ENCODE data around the gene LRRC45. TPM values are rescaled to one million over a fixed set of nuclear protein-coding genes. Genes with fewer than 3 reads are reported as not detected.

LRRC45 gene
- total and polyA plus RNA-seq, 2 of the 4 experiments (the other 2 are of a cell fraction), result 7.2 to 10.2 TPM

GRCh38 chr17:82028966-82029365, 5.9 kb downstream of the LRRC45 start:
- Histone ChIP-seq H2BK5ac (ENCODE audit: low read depth, low read length, poor library complexity, severe bottlenecking) (no peak overlapping the region), H3K4me2 (ENCODE audit: low read depth, low read length) (no peak overlapping the region), H3K4me1 (ENCODE audit: control insufficient read depth, insufficient read depth, low read length) (peaks cover 5% of the 10 kb centered on the region), H3K27me3 (ENCODE audit: control insufficient read depth, insufficient read depth, low read length) (no peaks in the 10 kb centered on the region), H2AK9ac (replicated peaks; ENCODE audit: low read depth, low read length, poor library complexity) (no peak overlapping the region), H3K9me3 (ENCODE audit: control insufficient read depth, insufficient read depth, low read length) (no peaks in the 10 kb centered on the region), H4K20me1 (ENCODE audit: insufficient read depth, low read length) (no peaks in the 10 kb centered on the region; the same call in 1 of the 2 replicates), H2BK20ac (ENCODE audit: low read depth, low read length) (no peak overlapping the region), H3K9ac (ENCODE audit: low read depth, low read length) (no peak overlapping the region), H4K8ac (ENCODE audit: low read depth in 2 of 2, low read length in 2 of 2) (no peak overlapping the region), H3K4me3 (ENCODE audit: insufficient read depth, low read depth, low read length) (no peak overlapping the region), H4K91ac (ENCODE audit: insufficient read depth, low read depth, low read length) (no peak overlapping the region), H3K18ac (ENCODE audit: low read depth, low read length) (no peak overlapping the region), H4K5ac (ENCODE audit: low read depth, low read length) (no peak overlapping the region), H3K4ac (ENCODE audit: low read depth, low read length) (no peak overlapping the region), H3K36me3 (ENCODE audit: control insufficient read depth, insufficient read depth, low read length) (peaks cover 2% of the 10 kb centered on the region), H3K23ac (ENCODE audit: low read depth, low read length) (no peak overlapping the region), H2BK15ac (ENCODE audit: low read depth, low read length) (no peak overlapping the region), H3K79me1 (ENCODE audit: low read depth in 1 of 2, low read length in 2 of 2) (peaks cover 0 to 8% of the 10 kb centered on the region in 2 experiments; a peak in 2 of 4 replicates), H2BK120ac (ENCODE audit: low read depth, low read length) (no peak overlapping the region), H3K27ac (ENCODE audit: insufficient read depth, low read length) (no peak overlapping the region), H2AFZ (replicated peaks; ENCODE audit: low read length, poor library complexity) (no peak overlapping the region), H3K9me1 (ENCODE audit: insufficient read depth, low read length) (no peaks in the 10 kb centered on the region), H3K56ac (ENCODE audit: extremely low read depth, insufficient read depth, low read length) (no peak overlapping the region), H3K14ac (replicated peaks; ENCODE audit: low read depth, low read length) (no peak overlapping the region), H2AK5ac (ENCODE audit: low read depth, low read length) (no peak overlapping the region)
- WGBS, 2 experiments (ENCODE audit: extremely low coverage in 2 of 2, insufficient read length in 1 of 2), result 93% methylated on average over 3 of the region's 9 CpGs; no CpG with 5 or more reads in 1 of the 2 experiments
- intact Hi-C loops (cut with micrococcal nuclease) (no loop called here), dilution Hi-C loops (cut with HindIII; ENCODE audit: low sequenced_read_pairs, unreplicated experiment) (no loop called here), in situ Hi-C loops (cut with MboI; ENCODE audit: low sequenced_read_pairs) (no loop called here)
- CTCF ChIA-PET, result no interaction called here
- no TSS peak for BruUV-seq (replicated peaks)
- DNase-seq (no peak), ATAC-seq (ENCODE audit: low read depth) (no peak)
- TF ChIP-seq CTCF (conservative IDR thresholded peaks at IDR 0.05; ENCODE audit: low read depth, low read length), result no peak
- TF ChIP-seq NFE2L2 (IDR thresholded peaks at IDR 0.05; ENCODE audit: low read depth, low read length), result no peak
- no peak for TF ChIP-seq POLR2A (IDR thresholded peaks at IDR 0.05; ENCODE audit: low read depth, low read length)
- TF ChIP-seq SMC3 (IDR thresholded peaks at IDR 0.05; ENCODE audit: low read depth, low read length), result no peak
- no peak for TF ChIP-seq RFX5 (IDR thresholded peaks at IDR 0.05; ENCODE audit: low read depth, low read length)
- no peak for TF ChIP-seq MXI1 (IDR thresholded peaks at IDR 0.05; ENCODE audit: borderline replicate concordance, low read depth, low read length)
- no peak for TF ChIP-seq FOS (IDR thresholded peaks at IDR 0.05; ENCODE audit: low read depth, low read length)
- no peak for TF ChIP-seq RCOR1 (IDR thresholded peaks at IDR 0.05; ENCODE audit: insufficient replicate concordance, low read length)
- no peak for TF ChIP-seq CEBPB (IDR thresholded peaks at IDR 0.05; ENCODE audit: low read depth, low read length)
- TF ChIP-seq ELK1 (IDR thresholded peaks at IDR 0.05; ENCODE audit: borderline replicate concordance, low read depth, low read length), result no peak
- TF ChIP-seq BHLHE40 (IDR thresholded peaks at IDR 0.05; ENCODE audit: low read depth, low read length), result no peak
- POLR2A ChIA-PET (ENCODE audit: unreplicated experiment), result no interaction called here

Data from IMR-90 (cell line).